ENCODE results near the gene INPP4A.

The INPP4A gene

DNA sequence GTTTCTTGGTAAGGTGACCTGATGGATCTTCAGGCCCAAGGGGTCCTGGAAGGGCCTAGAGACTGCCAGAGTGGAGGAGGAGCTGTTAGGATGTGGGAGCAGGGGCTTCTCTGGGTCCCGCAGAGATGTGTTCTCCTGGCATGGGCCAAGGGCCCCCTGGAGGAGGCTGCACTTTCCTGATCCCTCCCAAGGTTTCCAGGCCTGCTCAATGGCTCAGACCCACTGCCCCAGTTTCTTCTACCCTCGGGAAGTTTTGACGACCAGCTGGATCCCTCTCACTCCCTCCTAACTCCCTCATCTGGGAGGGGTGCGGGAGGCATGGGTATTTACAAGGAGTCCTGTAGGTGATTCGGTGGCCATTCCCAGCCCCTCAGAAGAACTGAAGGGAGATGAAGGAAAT, 127.6 kb downstream of the INPP4A start:
- Histone ChIP-seq H3K27ac (ENCODE audit: low read length) (no peak overlapping the region), H3K79me2 (ENCODE audit: low read length) (no peaks in the 10 kb centered on the region), H3K4me3 (ENCODE audit: low read length) (no peak overlapping the region), H3K36me3 (replicated peaks; ENCODE audit: low read depth, low read length) (peaks cover 3% of the 10 kb centered on the region), H3K9me3 (ENCODE audit: insufficient read depth, low read length) (no peaks in the 10 kb centered on the region), H3K9ac (ENCODE audit: low read length) (no peak overlapping the region), H4K20me1 (ENCODE audit: insufficient read depth, low read length) (no peaks in the 10 kb centered on the region), H3K27me3 (ENCODE audit: low read depth, low read length) (no peaks in the 10 kb centered on the region), H2AFZ (ENCODE audit: low read depth, low read length) (no peak overlapping the region), H3K4me2 (ENCODE audit: low read length) (no peak overlapping the region), H3K4me1 (ENCODE audit: low read length) (no peaks in the 10 kb centered on the region)
- no peak for TF ChIP-seq CTCF (IDR thresholded peaks at IDR 0.05; ENCODE audit: low read depth, low read length)
- TF ChIP-seq EZH2phosphoT487 (IDR thresholded peaks at IDR 0.05; ENCODE audit: low read depth), result no peak

DNA sequence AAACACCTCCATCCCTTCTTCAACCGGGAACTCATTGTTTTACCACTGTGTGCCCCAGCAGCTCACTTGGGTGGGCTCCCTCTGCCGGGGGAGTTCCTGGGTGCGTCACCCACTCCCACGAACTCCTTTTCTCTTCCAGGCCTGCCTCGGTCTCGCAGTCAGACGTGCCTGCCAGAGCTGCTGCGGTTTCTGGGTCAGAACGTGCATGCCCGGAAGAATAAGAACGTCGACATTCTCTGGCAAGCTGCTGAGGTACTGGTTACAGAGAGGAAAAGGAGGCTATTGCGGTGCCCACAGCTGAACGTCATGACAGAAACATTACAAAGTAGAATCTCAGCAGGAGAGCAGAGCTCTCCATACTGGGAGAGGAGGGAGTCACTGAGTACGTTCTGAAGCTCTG, 128.0 kb downstream of the INPP4A start:
- Histone ChIP-seq H4K20me1 (ENCODE audit: insufficient read depth, low read length) (no peaks in the 10 kb centered on the region), H3K4me3 (ENCODE audit: low read length) (no peak overlapping the region), H3K9me3 (ENCODE audit: insufficient read depth, low read length) (no peaks in the 10 kb centered on the region), H3K36me3 (replicated peaks; ENCODE audit: low read depth, low read length) (peaks cover 3% of the 10 kb centered on the region), H3K79me2 (ENCODE audit: low read length) (no peaks in the 10 kb centered on the region), H3K27ac (ENCODE audit: low read length) (no peak overlapping the region), H2AFZ (ENCODE audit: low read depth, low read length) (no peak overlapping the region), H3K27me3 (ENCODE audit: low read depth, low read length) (no peaks in the 10 kb centered on the region), H3K9ac (ENCODE audit: low read length) (no peak overlapping the region), H3K4me2 (ENCODE audit: low read length) (no peak overlapping the region), H3K4me1 (ENCODE audit: low read length) (no peaks in the 10 kb centered on the region)
- TF ChIP-seq CTCF (IDR thresholded peaks at IDR 0.05; ENCODE audit: low read depth, low read length), result no peak
- TF ChIP-seq EZH2phosphoT487 (IDR thresholded peaks at IDR 0.05; ENCODE audit: low read depth), result no peak

- Histone ChIP-seq H4K20me1 (ENCODE audit: insufficient read depth, low read length) (no peaks in the 10 kb centered on the region), H3K27me3 (ENCODE audit: low read depth, low read length) (no peaks in the 10 kb centered on the region), H3K27ac (ENCODE audit: low read length) (no peak overlapping the region), H3K4me2 (ENCODE audit: low read length) (no peak overlapping the region), H3K79me2 (ENCODE audit: low read length) (no peaks in the 10 kb centered on the region), H3K4me3 (ENCODE audit: low read length) (no peak overlapping the region), H3K36me3 (replicated peaks; ENCODE audit: low read depth, low read length) (peaks cover 3% of the 10 kb centered on the region), H3K4me1 (ENCODE audit: low read length) (no peaks in the 10 kb centered on the region), H2AFZ (ENCODE audit: low read depth, low read length) (no peak overlapping the region), H3K9ac (ENCODE audit: low read length) (no peak overlapping the region), H3K9me3 (ENCODE audit: insufficient read depth, low read length) (no peaks in the 10 kb centered on the region)
- TF ChIP-seq EZH2phosphoT487 (IDR thresholded peaks at IDR 0.05; ENCODE audit: low read depth) (no peak), CTCF (IDR thresholded peaks at IDR 0.05; ENCODE audit: low read depth, low read length) (no peak)
These were observed 128.8 kb downstream of the INPP4A start for GRCh38 chr2:98573426-98573825.

- no peaks in the 10 kb centered on the region for H3K36me3 ChIP-seq (replicated peaks; ENCODE audit: low read depth, low read length)
- no peaks in the 10 kb centered on the region for H4K20me1 ChIP-seq (ENCODE audit: insufficient read depth, low read length)
- H3K4me1 ChIP-seq (ENCODE audit: low read length), result peaks cover 5% of the 10 kb centered on the region; the same call in 1 of the 2 replicates
- H3K27me3 ChIP-seq (ENCODE audit: low read depth, low read length), result no peaks in the 10 kb centered on the region
- H3K9me3 ChIP-seq (ENCODE audit: insufficient read depth, low read length), result no peaks in the 10 kb centered on the region
- H3K79me2 ChIP-seq (ENCODE audit: low read length), result no peaks in the 10 kb centered on the region
- TF ChIP-seq CTCF (IDR thresholded peaks at IDR 0.05; ENCODE audit: low read depth, low read length) (no peak), EZH2phosphoT487 (IDR thresholded peaks at IDR 0.05; ENCODE audit: low read depth) (no peak)
- no peak overlapping the region for H3K9ac ChIP-seq (ENCODE audit: low read length)
- H2AFZ ChIP-seq (ENCODE audit: low read depth, low read length), result no peak overlapping the region
- H3K27ac ChIP-seq (ENCODE audit: low read length), result no peak overlapping the region
- H3K4me2 ChIP-seq (ENCODE audit: low read length), result no peak overlapping the region
- no peak overlapping the region for H3K4me3 ChIP-seq (ENCODE audit: low read length)
These were observed 132.1 kb downstream of the INPP4A start for GRCh38 chr2:98576666-98577312.

Measured in OCI-LY3 (cell line).